HCT116 (cell line): ENCODE results near the gene ZNF677. TPM values are rescaled to one million over a fixed set of nuclear protein-coding genes. Genes with fewer than 3 reads are reported as not detected.
"Not testable (repeated sequence)": the region's sequence is repeated elsewhere in the genome, so short reads cannot be mapped to it uniquely, and the experiment has no call there.

ENCODE experiments used
- ATAC-seq: fragments of 200-7000 bp; cut with Tn5 transposase; 2 replicates; pipeline ENCODE4 v1.9.1; 2020; ENCODE audit warnings: mild to moderate bottlenecking, moderate library complexity
- BruUV-seq: library from RNA; stranded (reverse); fragments of 400-500 nt; replicated peaks from 2 replicates; lab custom pipeline; 2021; lab: Mats Ljungman, UMichigan
- CTCF ChIA-PET: fragments of 300-600 bp; sonication (Branson Sonifier 250); formaldehyde crosslinking; loops from one replicate; lab custom pipeline; 2021; ENCODE audit warnings: antibody characterized with exemption; lab: Charles Lee
- POLR2A ChIA-PET: fragments of 300-600, 350-600 bp; sonication (Branson Sonifier 250); formaldehyde crosslinking; loops from one replicate; lab custom pipeline; 2021; ENCODE audit warnings: antibody characterized with exemption; lab: Charles Lee
- RAD21 ChIA-PET, 2 experiments: fragments of 300-600 bp; sonication (Branson Sonifier 250); formaldehyde crosslinking; loops; one replicate each; lab custom pipeline; 2023; ENCODE audit warnings: low total read pairs in 2 of 2; ENCODE audit not compliant: uncharacterized antibody in 2 of 2, unreplicated experiment in 2 of 2, low non-redundant PET in 1 of 2; lab: Charles Lee
- DNase-seq: peaks from one replicate; pipeline ENCODE4 v3.0.0-alpha.2; 2010; ENCODE audit warnings: low read depth, low spot score
- H2AFZ ChIP-seq: fragments of 200-600 bp; shearing (Covaris generic), sonication (generic); 2 replicates; pipeline ENCODE4 v1.6.1; 2017; ENCODE audit warnings: low read depth, mixed run types, mixed read lengths, antibody characterized with exemption, low read length; ENCODE audit not compliant: poor library complexity, severe bottlenecking
- H3K27ac ChIP-seq: 2 replicates; pipeline ENCODE4 v1.5.1; 2012; ENCODE audit warnings: low read depth, low read length
- H3K27me3 ChIP-seq: fragments of 200-600 bp; sonication (generic); 2 replicates; pipeline ENCODE4 v1.6.1; 2016; ENCODE audit warnings: mixed run types, low read length, mixed read lengths; ENCODE audit not compliant: insufficient read depth
- H3K36me3 ChIP-seq, 2 experiments: fragments of 200-500 bp in 1 of 2; fragments of 200-600 bp in 1 of 2; sonication (Bioruptor generic) in 1 of 2; sonication (generic) in 1 of 2; 2 replicates each; pipeline versions ENCODE4 v1.5.1 to v1.6.1; 2014 to 2016; ENCODE audit warnings: low read length in 2 of 2, inconsistent platforms in 1 of 2, mixed read lengths in 1 of 2, mixed run types in 1 of 2; ENCODE audit not compliant: insufficient read depth in 2 of 2, control insufficient read depth in 1 of 2
- H3K4me1 ChIP-seq, 2 experiments: fragments of 200-600 bp in 1 of 2; sonication (generic) in 1 of 2; 2 replicates each; pipeline versions ENCODE4 v1.5.1 to v1.6.1; 2012 to 2017; ENCODE audit warnings: low read length in 2 of 2, inconsistent platforms in 1 of 2, mild to moderate bottlenecking in 1 of 2, mixed read lengths in 1 of 2, mixed run types in 1 of 2, moderate library complexity in 1 of 2; ENCODE audit not compliant: insufficient read depth in 2 of 2, control insufficient read depth in 1 of 2
- H3K4me2 ChIP-seq: fragments of 200-600 bp; sonication (generic); 2 replicates; pipeline ENCODE4 v1.6.1; 2017; ENCODE audit warnings: mixed run types, low read length, mixed read lengths
- H3K4me3 ChIP-seq, 2 experiments: fragments of 200-600 bp in 1 of 2; sonication (generic) in 1 of 2; replicated peaks in 1 of 2; 2 replicates each; pipeline ENCODE4 v1.5.1; 2011 to 2016; ENCODE audit warnings: low read length in 2 of 2, control low read depth in 1 of 2, low read depth in 1 of 2, mild to moderate bottlenecking in 1 of 2, mixed read lengths in 1 of 2, mixed run types in 1 of 2
- H3K79me2 ChIP-seq: fragments of 200-600 bp; sonication (generic); 2 replicates; pipeline ENCODE4 v1.6.1; 2017; ENCODE audit warnings: mild to moderate bottlenecking, mixed run types, low read length, moderate library complexity, mixed read lengths; ENCODE audit not compliant: insufficient read depth
- H3K9ac ChIP-seq: fragments of 200-600 bp; sonication (generic); 2 replicates; pipeline ENCODE4 v1.6.1; 2016; ENCODE audit warnings: low read length, mixed read lengths
- H3K9me2 ChIP-seq: fragments of 200-600 bp; sonication (generic), shearing (Covaris generic); 2 replicates; pipeline ENCODE4 v1.6.1; 2017; ENCODE audit warnings: mixed run types, mild to moderate bottlenecking, moderate library complexity; ENCODE audit not compliant: insufficient read depth
- H3K9me3 ChIP-seq, 2 experiments: fragments of 200-500 bp in 1 of 2; fragments of 200-600 bp in 1 of 2; sonication (Bioruptor generic) in 1 of 2; sonication (generic) in 1 of 2; 2 replicates each; pipeline ENCODE4 v1.6.1; 2014 to 2017; ENCODE audit warnings: low read length in 2 of 2, mixed read lengths in 2 of 2, inconsistent platforms in 1 of 2, low read depth in 1 of 2, mild to moderate bottlenecking in 1 of 2, mixed run types in 1 of 2, moderate library complexity in 1 of 2; ENCODE audit not compliant: control insufficient read depth in 1 of 2, insufficient read depth in 1 of 2
- H4K20me1 ChIP-seq: fragments of 200-600 bp; sonication (generic), shearing (Covaris generic); 2 replicates; pipeline ENCODE4 v1.6.1; 2017; ENCODE audit warnings: mixed run types, mild to moderate bottlenecking, moderate library complexity; ENCODE audit not compliant: insufficient read depth
- ZNF274 ChIP-seq: fragments of 200-500 bp; sonication (Bioruptor generic); IDR thresholded peaks from 2 replicates; pipeline ENCODE4 v1.6.1; 2014; ENCODE audit warnings: mild to moderate bottlenecking, low read depth, low read length, inconsistent platforms
- intact Hi-C: fragments of 100-400 bp; cut with micrococcal nuclease; formaldehyde crosslinking; loops from 2 replicates; pipeline ENCODE4 v1.10.0; 2022
- total RNA-seq: library from RNA; stranded (reverse); gene quantifications from one replicate; pipeline ENCODE4 v1.2.1, GENCODE V29; 2021; ENCODE audit not compliant: unreplicated experiment
- TF ChIP-seq, protein P1 (sequence below): IDR thresholded peaks from 2 replicates; pipeline ENCODE4 v1.6.1; 2012

Gene ZNF677
- total RNA-seq, 1 experiment from 2014 or later = 0.34 TPM

DNA sequence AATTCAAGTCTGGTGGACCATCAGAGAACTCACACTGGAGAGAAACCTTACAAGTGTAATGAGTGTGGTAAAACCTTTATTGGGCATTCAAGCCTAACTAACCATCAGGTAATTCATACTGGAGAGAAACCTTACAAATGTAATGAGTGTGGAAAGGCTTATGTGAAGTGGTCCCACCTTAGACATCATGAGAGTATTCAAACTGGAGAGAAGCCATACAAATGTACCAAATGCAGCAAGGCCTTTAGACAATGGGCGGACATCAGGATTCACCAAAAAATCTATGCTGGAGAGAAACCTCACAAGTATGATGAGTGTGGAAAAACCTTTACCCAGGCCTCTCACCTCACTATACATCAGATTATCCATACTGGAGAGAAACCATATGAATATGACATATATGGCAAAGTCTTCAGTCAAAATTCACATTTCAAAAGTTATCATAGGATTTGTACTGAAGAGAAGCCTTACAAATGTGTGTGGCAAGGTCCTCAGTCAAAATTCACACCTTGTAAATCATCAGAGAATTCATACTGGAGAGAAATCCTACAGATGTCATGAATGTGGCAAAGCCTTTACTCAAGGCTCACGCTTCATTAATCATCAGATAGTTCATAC lies 41.9 kb downstream of the ZNF677 start:
- Histone ChIP-seq H3K4me1 (no peaks in the 10 kb centered on the region), H3K79me2 (no peaks in the 10 kb centered on the region), H3K9me3 (peaks cover 29 to 36% of the 10 kb centered on the region in 2 experiments; a peak in 2 of 4 replicates), H3K9ac (no peak overlapping the region), H4K20me1 (no peaks in the 10 kb centered on the region), H3K27ac (no peak overlapping the region), H3K4me3 (no peak overlapping the region), H3K36me3 (no peaks in the 10 kb centered on the region; a peak in 1 of 4 replicates), H2AFZ (no peak overlapping the region), H3K4me2 (no peak overlapping the region), H3K27me3 (no peaks in the 10 kb centered on the region), H3K9me2 (no peaks in the 10 kb centered on the region)
- ChIA-PET CTCF (no interaction called here), RAD21 (no interaction called here), POLR2A (no interaction called here)
- ATAC-seq = no peak
- TF ChIP-seq ZNF274 = peak; percentile 74
- TF ChIP-seq, protein P1, sequence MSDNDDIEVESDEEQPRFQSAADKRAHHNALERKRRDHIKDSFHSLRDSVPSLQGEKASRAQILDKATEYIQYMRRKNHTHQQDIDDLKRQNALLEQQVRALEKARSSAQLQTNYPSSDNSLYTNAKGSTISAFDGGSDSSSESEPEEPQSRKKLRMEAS = no peak
- DNase-seq = no peak
- intact Hi-C loops = no loop called here
- BruUV-seq = no TSS peak

DNA sequence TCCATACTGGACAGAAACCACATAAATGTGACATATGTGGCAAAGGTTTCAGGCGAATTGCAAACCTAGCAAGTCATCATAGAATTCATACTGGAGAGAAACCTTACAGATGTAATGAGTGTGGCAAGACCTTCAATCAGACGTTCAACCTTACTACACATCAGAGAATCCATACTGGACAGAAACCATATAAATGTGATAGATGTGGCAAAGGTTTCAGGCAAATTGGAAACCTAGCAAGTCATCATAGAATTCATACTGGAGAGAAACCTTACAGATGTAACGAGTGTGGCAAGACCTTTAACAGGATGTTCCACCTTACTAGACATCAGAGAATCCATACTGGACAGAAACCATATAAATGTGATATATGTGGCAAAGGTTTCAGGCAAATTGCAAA lies 43.1 kb downstream of the ZNF677 start:
- RAD21 ChIA-PET, H3K4me2 ChIP-seq, H3K9ac ChIP-seq, H4K20me1 ChIP-seq, H3K4me3 ChIP-seq, H3K27me3 ChIP-seq, intact Hi-C loops, H3K36me3 ChIP-seq, H3K27ac ChIP-seq, CTCF ChIA-PET, H3K9me2 ChIP-seq, BruUV-seq, H3K4me1 ChIP-seq, ATAC-seq, H2AFZ ChIP-seq, H3K79me2 ChIP-seq, DNase-seq, POLR2A ChIA-PET: not testable (repeated sequence)
- peaks cover 27 to 32% of the 10 kb centered on the region in 2 experiments; a peak in 2 of 4 replicates for H3K9me3 ChIP-seq
